A673 (cell line): ENCODE results near the gene EMX1. TPM values are rescaled to one million over a fixed set of nuclear protein-coding genes. Genes with fewer than 3 reads are reported as not detected.

Source experiments
- BruUV-seq: library from RNA; stranded (reverse); fragments of 400-500 nt; replicated peaks from 2 replicates; lab custom pipeline; 2021; lab: Mats Ljungman, UMichigan
- CTCF ChIA-PET: fragments of 300-600 bp; sonication (Branson Sonifier 250); formaldehyde crosslinking; loops from one replicate; lab custom pipeline; 2022; ENCODE audit warnings: antibody characterized with exemption; lab: Charles Lee
- POLR2A ChIA-PET: fragments of 300-600 bp; sonication (Branson Sonifier 250); formaldehyde crosslinking; loops from one replicate; lab custom pipeline; 2022; ENCODE audit warnings: antibody characterized with exemption; ENCODE audit not compliant: low non-redundant PET; lab: Charles Lee
- DNase-seq: peaks from one replicate; pipeline ENCODE4 v3.0.0-alpha.2; 2015; ENCODE audit warnings: low spot score
- H3K27ac ChIP-seq: fragments of 200-600 bp; sonication (generic); 2 replicates; pipeline ENCODE4 v1.5.1; 2016; ENCODE audit warnings: mixed run types, low read depth, mild to moderate bottlenecking, mixed read lengths, antibody characterized with exemption, low read length; ENCODE audit not compliant: poor library complexity, severe bottlenecking
- H3K27me3 ChIP-seq: fragments of 200-600 bp; sonication (generic); replicated peaks from 2 replicates; pipeline ENCODE4 v1.6.1; 2017; ENCODE audit warnings: mixed run types, low read depth, mild to moderate bottlenecking, mixed read lengths, antibody characterized with exemption, low read length; ENCODE audit not compliant: insufficient read depth, poor library complexity
- H3K36me3 ChIP-seq: fragments of 200-600 bp; sonication (generic); 2 replicates; pipeline ENCODE4 v1.6.1; 2016; ENCODE audit warnings: mixed run types, mild to moderate bottlenecking, mixed read lengths, antibody characterized with exemption, low read length; ENCODE audit not compliant: insufficient read depth, poor library complexity, severe bottlenecking
- H3K4me1 ChIP-seq: fragments of 200-600 bp; sonication (generic); 2 replicates; pipeline ENCODE4 v1.6.1; 2017; ENCODE audit warnings: mixed run types, mild to moderate bottlenecking, mixed read lengths, antibody characterized with exemption, low read length; ENCODE audit not compliant: insufficient read depth, poor library complexity, severe bottlenecking
- H3K4me3 ChIP-seq: fragments of 200-600 bp; sonication (generic); 2 replicates; pipeline ENCODE4 v1.5.1; 2016; ENCODE audit warnings: low read depth, mixed run types, mild to moderate bottlenecking, mixed read lengths, low read length; ENCODE audit not compliant: poor library complexity, severe bottlenecking
- H3K9me3 ChIP-seq: fragments of 200-600 bp; sonication (generic); 2 replicates; pipeline ENCODE4 v1.6.1; 2016; ENCODE audit warnings: mixed run types, low read depth, mild to moderate bottlenecking, mixed read lengths, antibody characterized with exemption, low read length; ENCODE audit not compliant: poor library complexity, severe bottlenecking
- EZH2 ChIP-seq: fragments of 200-600 bp; sonication (generic); IDR thresholded peaks from 2 replicates; pipeline ENCODE4 v1.6.1; 2017; ENCODE audit warnings: borderline replicate concordance, low read depth, mild to moderate bottlenecking, mixed read lengths, antibody characterized with exemption, low read length; ENCODE audit not compliant: poor library complexity, severe bottlenecking
- intact Hi-C: fragments of 100-400 bp; cut with micrococcal nuclease; formaldehyde crosslinking; loops from one replicate; pipeline ENCODE4 v1.10.0; 2022; ENCODE audit not compliant: unreplicated experiment
- total RNA-seq: library from RNA; stranded (reverse); gene quantifications from 2 replicates; pipeline ENCODE4 v1.2.3, GENCODE V29; 2021
- TF ChIP-seq, protein P1 (sequence below): fragments of 300-800, 200-600 bp; sonication (generic); conservative IDR thresholded peaks from 2 replicates; pipeline ENCODE4 v1.5.1; 2017; ENCODE audit warnings: low read depth, mild to moderate bottlenecking, antibody characterized with exemption, low read length, moderate library complexity, mixed read lengths

The EMX1 gene
- total RNA-seq, 1 experiment from 2014 or later, result not detected

DNA sequence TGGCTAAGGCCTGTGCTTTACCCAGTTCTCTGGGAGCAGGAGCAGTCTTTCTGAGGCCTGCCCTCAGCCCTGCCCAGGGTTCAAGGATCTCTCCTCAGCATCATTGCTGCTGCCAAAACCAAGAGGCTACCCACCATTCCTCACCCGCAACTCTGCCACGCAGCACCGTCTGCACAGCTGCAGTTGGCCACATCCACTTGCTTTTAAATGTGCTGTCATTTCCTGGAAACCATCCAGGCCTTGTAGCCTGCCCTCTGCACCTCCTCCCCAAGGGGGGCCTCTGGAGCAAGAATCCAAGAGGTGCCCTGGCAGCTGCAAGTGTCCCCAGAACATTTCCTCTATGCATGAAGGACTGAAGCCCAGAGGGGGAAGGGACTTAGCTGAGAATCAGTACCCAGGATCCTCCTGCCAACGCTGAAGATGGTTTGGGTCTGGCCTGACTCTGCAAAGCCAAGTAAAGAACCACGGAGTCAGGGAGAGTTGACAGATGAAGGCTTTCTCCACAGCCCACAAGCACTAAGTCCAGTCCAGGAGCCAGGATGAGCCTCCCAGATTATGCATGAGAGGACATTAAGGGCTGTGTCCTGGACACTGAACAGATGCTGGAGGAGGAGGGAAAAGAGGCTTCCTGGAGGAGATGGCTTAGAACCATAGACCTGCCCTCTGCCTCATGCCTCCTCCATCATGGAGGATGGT, 14.9 kb downstream of the EMX1 start:
- POLR2A ChIA-PET, result no interaction called here
- CTCF ChIA-PET, result no interaction called here
- BruUV-seq, result no TSS peak

DNA sequence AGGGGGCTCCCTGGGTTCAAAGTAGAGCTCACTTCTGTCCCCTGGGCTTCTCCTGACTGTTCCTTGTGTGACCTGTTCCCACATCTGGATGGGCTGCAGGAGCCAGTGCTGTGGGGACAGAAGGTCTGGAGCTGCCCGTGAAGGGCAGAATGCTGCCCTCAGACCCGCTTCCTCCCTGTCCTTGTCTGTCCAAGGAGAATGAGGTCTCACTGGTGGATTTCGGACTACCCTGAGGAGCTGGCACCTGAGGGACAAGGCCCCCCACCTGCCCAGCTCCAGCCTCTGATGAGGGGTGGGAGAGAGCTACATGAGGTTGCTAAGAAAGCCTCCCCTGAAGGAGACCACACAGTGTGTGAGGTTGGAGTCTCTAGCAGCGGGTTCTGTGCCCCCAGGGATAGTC, 15.5 kb downstream of the EMX1 start:
- intact Hi-C loops, result no loop called here
- no peak for DNase-seq
- Histone ChIP-seq H3K27ac (no peak overlapping the region), H3K4me1 (no peaks in the 10 kb centered on the region), H3K9me3 (no peaks in the 10 kb centered on the region), H3K4me3 (no peak overlapping the region), H3K27me3 (peaks cover 27% of the 10 kb centered on the region), H3K36me3 (no peaks in the 10 kb centered on the region)
- TF ChIP-seq, protein P1, sequence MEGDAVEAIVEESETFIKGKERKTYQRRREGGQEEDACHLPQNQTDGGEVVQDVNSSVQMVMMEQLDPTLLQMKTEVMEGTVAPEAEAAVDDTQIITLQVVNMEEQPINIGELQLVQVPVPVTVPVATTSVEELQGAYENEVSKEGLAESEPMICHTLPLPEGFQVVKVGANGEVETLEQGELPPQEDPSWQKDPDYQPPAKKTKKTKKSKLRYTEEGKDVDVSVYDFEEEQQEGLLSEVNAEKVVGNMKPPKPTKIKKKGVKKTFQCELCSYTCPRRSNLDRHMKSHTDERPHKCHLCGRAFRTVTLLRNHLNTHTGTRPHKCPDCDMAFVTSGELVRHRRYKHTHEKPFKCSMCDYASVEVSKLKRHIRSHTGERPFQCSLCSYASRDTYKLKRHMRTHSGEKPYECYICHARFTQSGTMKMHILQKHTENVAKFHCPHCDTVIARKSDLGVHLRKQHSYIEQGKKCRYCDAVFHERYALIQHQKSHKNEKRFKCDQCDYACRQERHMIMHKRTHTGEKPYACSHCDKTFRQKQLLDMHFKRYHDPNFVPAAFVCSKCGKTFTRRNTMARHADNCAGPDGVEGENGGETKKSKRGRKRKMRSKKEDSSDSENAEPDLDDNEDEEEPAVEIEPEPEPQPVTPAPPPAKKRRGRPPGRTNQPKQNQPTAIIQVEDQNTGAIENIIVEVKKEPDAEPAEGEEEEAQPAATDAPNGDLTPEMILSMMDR, result no peak
- TF ChIP-seq EZH2, result no peak
- no TSS peak for BruUV-seq
- CTCF ChIA-PET, result no interaction called here
- POLR2A ChIA-PET, result no interaction called here

More for the DNA sequence above, 14.9 kb downstream of the EMX1 start:
- Histone ChIP-seq H3K4me3 (no peak overlapping the region), H3K27ac (no peak overlapping the region), H3K27me3 (peaks cover 33% of the 10 kb centered on the region), H3K4me1 (no peaks in the 10 kb centered on the region), H3K9me3 (no peaks in the 10 kb centered on the region), H3K36me3 (no peaks in the 10 kb centered on the region)
- intact Hi-C loops, result no loop called here
- DNase-seq, result no peak
- TF ChIP-seq, protein P1, result no peak
- TF ChIP-seq EZH2, result no peak

DNA sequence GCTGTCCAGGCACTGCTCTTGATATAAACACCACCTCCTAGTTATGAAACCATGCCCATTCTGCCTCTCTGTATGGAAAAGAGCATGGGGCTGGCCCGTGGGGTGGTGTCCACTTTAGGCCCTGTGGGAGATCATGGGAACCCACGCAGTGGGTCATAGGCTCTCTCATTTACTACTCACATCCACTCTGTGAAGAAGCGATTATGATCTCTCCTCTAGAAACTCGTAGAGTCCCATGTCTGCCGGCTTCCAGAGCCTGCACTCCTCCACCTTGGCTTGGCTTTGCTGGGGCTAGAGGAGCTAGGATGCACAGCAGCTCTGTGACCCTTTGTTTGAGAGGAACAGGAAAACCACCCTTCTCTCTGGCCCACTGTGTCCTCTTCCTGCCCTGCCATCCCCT, 15.9 kb downstream of the EMX1 start:
- no peaks in the 10 kb centered on the region for H3K36me3 ChIP-seq
- no peaks in the 10 kb centered on the region for H3K4me1 ChIP-seq
- H3K9me3 ChIP-seq, result no peaks in the 10 kb centered on the region
- H3K27ac ChIP-seq, result no peak overlapping the region
- H3K4me3 ChIP-seq, result no peak overlapping the region
- H3K27me3 ChIP-seq, result peaks cover 23% of the 10 kb centered on the region
- POLR2A ChIA-PET, result no interaction called here
- intact Hi-C loops, result no loop called here
- CTCF ChIA-PET, result no interaction called here
- BruUV-seq, result no TSS peak
- TF ChIP-seq, protein P1, result no peak
- no peak for TF ChIP-seq EZH2
- no peak for DNase-seq
